ENCODE data around the gene CENPX. TPM values are rescaled to one million over a fixed set of nuclear protein-coding genes. Genes with fewer than 3 reads are reported as not detected.

The CENPX gene
- total RNA-seq, 4 donors from 2014 or later = 85.4 to 131 (median 104) TPM

DNA sequence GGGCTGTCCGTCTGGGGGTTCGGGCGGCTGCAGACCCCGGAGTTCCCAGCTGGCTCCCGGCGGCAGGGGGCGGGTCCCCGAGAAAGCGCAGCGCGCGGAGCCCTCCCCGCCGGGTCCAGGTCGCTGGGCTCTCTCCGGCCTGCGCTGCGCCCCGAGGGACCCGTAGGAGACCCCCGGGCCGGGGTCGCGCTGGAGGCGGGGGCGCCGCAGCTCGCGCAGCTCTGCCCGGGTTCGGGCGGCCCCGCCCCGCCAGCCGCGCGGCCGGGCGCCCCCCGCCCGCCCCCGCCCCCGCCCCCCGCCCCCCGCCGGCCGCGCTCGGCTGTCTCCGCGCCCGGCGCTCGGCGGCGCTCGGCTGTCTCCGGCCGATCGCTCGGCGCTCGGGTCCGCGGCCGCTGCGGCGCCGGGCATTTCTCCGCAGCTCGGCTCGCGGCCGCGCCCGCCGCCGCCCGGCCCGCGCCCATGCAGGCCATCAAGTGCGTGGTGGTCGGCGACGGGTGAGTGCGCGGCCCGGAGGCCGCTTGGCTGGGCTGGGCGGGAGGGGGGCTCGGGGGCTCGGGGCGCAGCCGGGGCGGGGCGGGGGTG, 8.7 kb upstream of the CENPX start, which contains the start of gene RAC3:
Gene RAC3 (plus strand): TSS at position 376 of the 582 bp plus-strand sequence. CDS start 84 bp downstream, at position 460.
- in situ Hi-C loops (cut with MboI; ENCODE audit: low pct_ligation_motif_present in 1 of 4, low pct_unique_long_range_greater_than_20kb in 1 of 4, low sequenced_read_pairs in 3 of 4) = loop anchor here in 3 of 4 donors (10.0 to 25.0 kb wide), 2 partner anchors 123 to 131 kb away; no protein-coding TSS in a partner anchor
- no peaks in the 10 kb centered on the region for H3K36me3 ChIP-seq
- no peaks in the 10 kb centered on the region for H3K9me3 ChIP-seq
- H3K4me1 ChIP-seq = peaks cover 8 to 26% (median 21%) of the 10 kb centered on the region in 4 donors
- no peak for DNase-seq
- 0% methylated on average over 28 of the region's 96 CpGs; no CpG with 5 or more reads in 1 of the 2 donors for WGBS, 2 donors (ENCODE audit: low coverage in 1 of 2)
- TF ChIP-seq POLR2A (IDR thresholded peaks at IDR 0.05) (no peak), EP300 (IDR thresholded peaks at IDR 0.05; ENCODE audit: low read depth) (no peak), CTCF (IDR thresholded peaks at IDR 0.05) (no peak), POLR2AphosphoS5 (IDR thresholded peaks at IDR 0.05) (no peak)
- intact Hi-C loops (cut with DNase I; ENCODE audit: low total_unique reads) = loop anchor here (5.0 kb wide), 1 partner anchor 469 kb away; no protein-coding TSS in a partner anchor
- H3K4me3 ChIP-seq = peak within 1 kb of the TSS; percentile 18 to 61 (median 49)
- H3K27ac ChIP-seq = peak within 1 kb of the TSS; percentile 72 to 90 (median 81)
- peaks cover 9% of the 10 kb centered on the region for H3K27me3 ChIP-seq

DNA sequence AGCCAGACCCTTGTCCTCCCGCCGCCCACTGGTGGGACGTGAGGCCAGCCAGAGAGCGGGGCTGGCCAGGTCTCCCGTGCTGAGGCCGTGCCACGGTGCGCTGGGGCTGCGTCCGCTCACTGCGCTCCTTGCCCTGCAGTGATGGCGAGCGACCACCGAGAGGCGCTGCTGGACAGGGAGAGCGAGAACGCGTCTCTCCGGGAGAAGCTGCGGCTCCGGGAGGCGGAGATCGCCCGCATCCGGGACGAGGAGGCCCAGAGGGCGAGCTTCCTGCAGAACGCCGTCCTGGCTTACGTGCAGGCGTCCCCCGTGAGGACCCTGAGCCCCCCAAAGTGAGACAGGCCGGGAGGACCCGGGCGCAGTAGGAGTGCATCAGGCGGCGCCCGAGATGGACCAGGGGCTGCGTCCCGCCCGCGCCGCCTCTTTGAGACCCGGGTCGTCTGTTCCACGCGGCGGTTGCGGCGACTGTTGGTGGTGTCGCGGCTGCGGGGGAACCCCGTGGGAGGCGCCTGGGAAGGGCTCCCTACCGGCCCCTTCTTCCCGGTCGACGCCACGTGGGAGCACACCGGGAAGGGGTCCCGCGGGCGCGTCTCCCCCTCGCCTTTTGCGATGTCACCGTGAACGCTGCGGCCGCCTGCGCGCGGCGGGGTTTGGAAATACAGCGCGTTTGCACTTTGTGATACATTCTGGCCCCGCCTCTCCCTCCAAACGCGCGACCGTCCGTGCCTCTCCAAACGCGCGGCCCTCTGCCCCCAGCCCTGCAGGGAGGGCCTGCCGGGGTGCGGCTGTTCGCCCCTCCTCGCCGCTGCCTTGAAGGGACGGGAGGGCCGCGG, 8.0 kb upstream of the CENPX start:
- WGBS, 2 donors (ENCODE audit: low coverage in 1 of 2) = 1% methylated on average over 82 of the region's 94 CpGs; no CpG with 5 or more reads in 1 of the 2 donors
- intact Hi-C loops (cut with DNase I; ENCODE audit: low total_unique reads) = loop anchor here (1.0 to 5.0 kb wide), 2 partner anchors 124 to 468 kb away; no protein-coding TSS in a partner anchor
- DNase-seq = peak; percentile 91
- Histone ChIP-seq H3K27me3 (peaks cover 9% of the 10 kb centered on the region), H3K4me1 (peaks cover 4 to 20% (median 17%) of the 10 kb centered on the region in 4 donors), H3K36me3 (no peaks in the 10 kb centered on the region), H3K27ac (peak overlapping the region; percentile 72 to 90 (median 81)), H3K4me3 (peak overlapping the region; percentile 18 to 61 (median 49)), H3K9me3 (no peaks in the 10 kb centered on the region)
- TF ChIP-seq POLR2AphosphoS5 (IDR thresholded peaks at IDR 0.05) (peak in 1 of 3 donors; percentile 18), POLR2A (IDR thresholded peaks at IDR 0.05) (peak; percentile 46), CTCF (IDR thresholded peaks at IDR 0.05) (peak; percentile 92 to 97 (median 95)), EP300 (IDR thresholded peaks at IDR 0.05; ENCODE audit: low read depth) (no peak)
- in situ Hi-C loops (cut with MboI; ENCODE audit: low pct_ligation_motif_present in 1 of 4, low pct_unique_long_range_greater_than_20kb in 1 of 4, low sequenced_read_pairs in 3 of 4) = loop anchor here in 3 of 4 donors (10.0 to 25.0 kb wide), 2 partner anchors 124 to 132 kb away; no protein-coding TSS in a partner anchor

GRCh38 chr17:82029990-82030469, 7.4 kb upstream of the CENPX start:
- Histone ChIP-seq H3K4me3 (peak overlapping the region in 2 of 4 donors; percentile 49 to 61), H3K27ac (peak overlapping the region in 1 of 4 donors; percentile 90), H3K9me3 (no peaks in the 10 kb centered on the region), H3K27me3 (peaks cover 9% of the 10 kb centered on the region), H3K36me3 (no peaks in the 10 kb centered on the region), H3K4me1 (peaks cover 4 to 20% (median 17%) of the 10 kb centered on the region in 4 donors)
- intact Hi-C loops (cut with DNase I; ENCODE audit: low total_unique reads) (loop anchor here (1.0 to 5.0 kb wide), 2 partner anchors 124 to 468 kb away; no protein-coding TSS in a partner anchor), in situ Hi-C loops (cut with MboI; ENCODE audit: low pct_ligation_motif_present in 1 of 4, low pct_unique_long_range_greater_than_20kb in 1 of 4, low sequenced_read_pairs in 3 of 4) (loop anchor here (5.0 to 25.0 kb wide), 3 partner anchors 125 to 132 kb away; no protein-coding TSS in a partner anchor)
- TF ChIP-seq CTCF (IDR thresholded peaks at IDR 0.05) = no peak
- no peak for TF ChIP-seq EP300 (IDR thresholded peaks at IDR 0.05; ENCODE audit: low read depth)
- no peak for TF ChIP-seq POLR2AphosphoS5 (IDR thresholded peaks at IDR 0.05)
- no peak for TF ChIP-seq POLR2A (IDR thresholded peaks at IDR 0.05)
- DNase-seq = no peak
- WGBS, 2 donors (ENCODE audit: low coverage in 1 of 2) = 59% methylated on average over 29 of the region's 31 CpGs; no CpG with 5 or more reads in 1 of the 2 donors

Data from transverse colon (tissue), 4 donors.